Neural cell (in vitro differentiated cells): ENCODE results near the gene PGP. TPM values are rescaled to one million over a fixed set of nuclear protein-coding genes. Genes with fewer than 3 reads are reported as not detected.

Source experiments
- H2AFZ ChIP-seq: fragments of 200-600, 300-800 bp; sonication (generic), shearing (Covaris generic); 2 replicates; pipeline ENCODE4 v1.6.0; 2014; ENCODE audit warnings: low read depth, mild to moderate bottlenecking, antibody characterized with exemption, low read length, moderate library complexity
- H3F3A ChIP-seq: fragments of 200-600 bp; shearing (Covaris generic); 2 replicates; pipeline ENCODE4 v1.6.1; 2016; ENCODE audit warnings: mild to moderate bottlenecking, moderate library complexity, mixed read lengths, antibody characterized with exemption, low read length; ENCODE audit not compliant: insufficient read depth, poor library complexity, severe bottlenecking
- H3K27ac ChIP-seq: fragments of 200-600, 300-800 bp; sonication (generic), shearing (Covaris generic); 2 replicates; pipeline ENCODE4 v1.5.1; 2014; ENCODE audit warnings: mild to moderate bottlenecking, low read length, moderate library complexity
- H3K27me3 ChIP-seq: fragments of 300-800, 200-600 bp; sonication (generic), shearing (Covaris generic); 2 replicates; pipeline ENCODE4 v1.6.0; 2014; ENCODE audit warnings: mild to moderate bottlenecking, low read depth, low read length, moderate library complexity; ENCODE audit not compliant: insufficient read depth
- H3K36me3 ChIP-seq: fragments of 300-800, 200-600 bp; sonication (generic), shearing (Covaris generic); 2 replicates; pipeline ENCODE4 v1.5.1; 2014; ENCODE audit warnings: mild to moderate bottlenecking, antibody characterized with exemption, low read length, moderate library complexity; ENCODE audit not compliant: insufficient read depth
- H3K4me2 ChIP-seq: fragments of 300-800, 200-600 bp; sonication (generic), shearing (Covaris generic); 2 replicates; pipeline ENCODE4 v1.6.0; 2014; ENCODE audit warnings: mild to moderate bottlenecking, low read length
- H3K4me3 ChIP-seq: fragments of 300-800, 200-600 bp; sonication (generic), shearing (Covaris generic); 2 replicates; pipeline ENCODE4 v1.5.1; 2014; ENCODE audit warnings: mild to moderate bottlenecking, low read length, moderate library complexity
- H3K79me2 ChIP-seq: fragments of 200-600 bp; shearing (Covaris generic); replicated peaks from 2 replicates; pipeline ENCODE4 v1.6.0; 2014; ENCODE audit warnings: mild to moderate bottlenecking, low read length, moderate library complexity; ENCODE audit not compliant: insufficient read depth
- H3K9ac ChIP-seq: fragments of 300-800, 200-600 bp; sonication (generic), shearing (Covaris generic); 2 replicates; pipeline ENCODE4 v1.6.1; 2016; ENCODE audit warnings: mild to moderate bottlenecking, low read length, mixed read lengths
- H3K9me2 ChIP-seq: fragments of 200-600 bp; shearing (Covaris generic); 2 replicates; pipeline ENCODE4 v1.6.1; 2016; ENCODE audit warnings: mild to moderate bottlenecking, low read length, mixed read lengths; ENCODE audit not compliant: insufficient read depth
- H3K9me3 ChIP-seq: fragments of 200-600, 300-800 bp; sonication (generic), shearing (Covaris generic); 2 replicates; pipeline ENCODE4 v1.6.1; 2016; ENCODE audit warnings: mild to moderate bottlenecking, mixed run types, low read length, moderate library complexity, mixed read lengths
- H4K20me1 ChIP-seq: fragments of 200-600 bp; shearing (Covaris generic); 2 replicates; pipeline ENCODE4 v1.6.1; 2016; ENCODE audit warnings: mild to moderate bottlenecking, mixed run types; ENCODE audit not compliant: insufficient read depth
- EP300 ChIP-seq: fragments of 450-650 bp; conservative IDR thresholded peaks from 2 replicates; pipeline ENCODE4 v1.6.1; 2014; ENCODE audit warnings: antibody characterized with exemption, mild to moderate bottlenecking, moderate library complexity; ENCODE audit not compliant: poor library complexity, severe bottlenecking
- EZH2 ChIP-seq: fragments of 200-600, 300-800 bp; shearing (Covaris generic), sonication (generic); IDR thresholded peaks from 2 replicates; pipeline ENCODE4 v1.6.1; 2014; ENCODE audit warnings: antibody characterized with exemption, low read length, borderline replicate concordance, mild to moderate bottlenecking; ENCODE audit not compliant: insufficient read depth, poor library complexity, severe bottlenecking
- MXI1 ChIP-seq: fragments of 450-650 bp; conservative IDR thresholded peaks from 2 replicates; pipeline ENCODE4 v1.6.1; 2014; ENCODE audit warnings: antibody characterized with exemption, mild to moderate bottlenecking; ENCODE audit not compliant: poor library complexity, severe bottlenecking
- POLR2AphosphoS5 ChIP-seq: IDR thresholded peaks from 2 replicates; pipeline ENCODE4 v1.6.1; 2012
- RAD21 ChIP-seq: fragments of 450-650 bp; conservative IDR thresholded peaks from 2 replicates; pipeline ENCODE4 v1.6.1; 2014; ENCODE audit warnings: antibody characterized with exemption, mild to moderate bottlenecking, moderate library complexity
- SMC3 ChIP-seq: fragments of 450-650 bp; conservative IDR thresholded peaks from 2 replicates; pipeline ENCODE4 v1.6.1; 2014; ENCODE audit warnings: antibody characterized with exemption, mild to moderate bottlenecking, moderate library complexity; ENCODE audit not compliant: poor library complexity
- TAF1 ChIP-seq: IDR thresholded peaks from 2 replicates; pipeline ENCODE4 v1.6.1; 2012; ENCODE audit warnings: low read depth
- polyA plus RNA-seq: library from polyadenylated mRNA; depleted of rRNA; stranded (reverse); fragments of >200 nt; gene quantifications from 2 replicates; pipeline ENCODE4 v1.2.3, GENCODE V29; 2014
- TF ChIP-seq, protein P1 (sequence below): fragments of 450-650 bp; IDR thresholded peaks from 2 replicates; pipeline ENCODE4 v1.5.1; 2014; ENCODE audit warnings: antibody characterized with exemption, mild to moderate bottlenecking, moderate library complexity; ENCODE audit not compliant: poor library complexity, severe bottlenecking
- TF ChIP-seq, protein P2 (sequence below): IDR thresholded peaks from 2 replicates; pipeline ENCODE4 v1.6.1; 2012; ENCODE audit warnings: borderline replicate concordance

Gene PGP
- polyA plus RNA-seq, 1 donor from 2014 or later: 44.1 TPM

DNA sequence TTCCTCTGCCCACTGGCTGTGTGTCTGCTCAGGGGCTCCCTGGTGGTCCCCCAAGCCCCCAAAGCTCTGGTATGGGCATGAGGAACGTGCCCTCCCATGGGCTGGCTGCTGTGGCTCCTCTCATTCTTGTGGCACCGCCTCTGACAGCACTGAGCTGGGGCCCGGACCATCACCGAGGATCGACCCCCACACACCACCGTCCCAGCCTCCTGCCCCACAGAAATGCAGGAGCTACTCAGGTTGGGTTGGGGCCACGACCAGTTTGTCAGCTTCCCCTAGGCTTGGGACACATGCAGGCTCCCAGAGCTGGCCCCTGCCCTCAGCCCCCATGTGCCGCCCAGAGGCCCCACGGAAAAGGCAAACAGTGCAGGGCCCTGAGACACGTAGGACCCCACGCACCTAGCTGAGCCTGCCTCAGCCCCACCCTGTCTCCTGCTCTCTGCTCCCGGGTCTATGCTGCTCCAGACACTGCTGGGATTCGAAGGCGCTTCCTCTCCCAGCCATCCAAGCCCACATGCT lies 15.0 kb downstream of the PGP start:
- H4K20me1 ChIP-seq: no peaks in the 10 kb centered on the region

GRCh38 chr16:2199095-2199494 lies 15.5 kb downstream of the PGP start:
- Histone ChIP-seq H4K20me1 (no peaks in the 10 kb centered on the region), H3K36me3 (no peaks in the 10 kb centered on the region), H3K9me3 (no peaks in the 10 kb centered on the region), H3K4me2 (no peak overlapping the region), H3F3A (no peaks in the 10 kb centered on the region), H3K27ac (no peak overlapping the region), H3K4me3 (no peak overlapping the region), H3K27me3 (peaks cover 3% of the 10 kb centered on the region), H3K9me2 (no peaks in the 10 kb centered on the region), H3K79me2 (peaks cover 2% of the 10 kb centered on the region), H2AFZ (no peak overlapping the region), H3K9ac (no peak overlapping the region)
- TF ChIP-seq, protein P1, sequence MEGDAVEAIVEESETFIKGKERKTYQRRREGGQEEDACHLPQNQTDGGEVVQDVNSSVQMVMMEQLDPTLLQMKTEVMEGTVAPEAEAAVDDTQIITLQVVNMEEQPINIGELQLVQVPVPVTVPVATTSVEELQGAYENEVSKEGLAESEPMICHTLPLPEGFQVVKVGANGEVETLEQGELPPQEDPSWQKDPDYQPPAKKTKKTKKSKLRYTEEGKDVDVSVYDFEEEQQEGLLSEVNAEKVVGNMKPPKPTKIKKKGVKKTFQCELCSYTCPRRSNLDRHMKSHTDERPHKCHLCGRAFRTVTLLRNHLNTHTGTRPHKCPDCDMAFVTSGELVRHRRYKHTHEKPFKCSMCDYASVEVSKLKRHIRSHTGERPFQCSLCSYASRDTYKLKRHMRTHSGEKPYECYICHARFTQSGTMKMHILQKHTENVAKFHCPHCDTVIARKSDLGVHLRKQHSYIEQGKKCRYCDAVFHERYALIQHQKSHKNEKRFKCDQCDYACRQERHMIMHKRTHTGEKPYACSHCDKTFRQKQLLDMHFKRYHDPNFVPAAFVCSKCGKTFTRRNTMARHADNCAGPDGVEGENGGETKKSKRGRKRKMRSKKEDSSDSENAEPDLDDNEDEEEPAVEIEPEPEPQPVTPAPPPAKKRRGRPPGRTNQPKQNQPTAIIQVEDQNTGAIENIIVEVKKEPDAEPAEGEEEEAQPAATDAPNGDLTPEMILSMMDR: no peak
- no peak for TF ChIP-seq TAF1
- TF ChIP-seq, protein P2, sequence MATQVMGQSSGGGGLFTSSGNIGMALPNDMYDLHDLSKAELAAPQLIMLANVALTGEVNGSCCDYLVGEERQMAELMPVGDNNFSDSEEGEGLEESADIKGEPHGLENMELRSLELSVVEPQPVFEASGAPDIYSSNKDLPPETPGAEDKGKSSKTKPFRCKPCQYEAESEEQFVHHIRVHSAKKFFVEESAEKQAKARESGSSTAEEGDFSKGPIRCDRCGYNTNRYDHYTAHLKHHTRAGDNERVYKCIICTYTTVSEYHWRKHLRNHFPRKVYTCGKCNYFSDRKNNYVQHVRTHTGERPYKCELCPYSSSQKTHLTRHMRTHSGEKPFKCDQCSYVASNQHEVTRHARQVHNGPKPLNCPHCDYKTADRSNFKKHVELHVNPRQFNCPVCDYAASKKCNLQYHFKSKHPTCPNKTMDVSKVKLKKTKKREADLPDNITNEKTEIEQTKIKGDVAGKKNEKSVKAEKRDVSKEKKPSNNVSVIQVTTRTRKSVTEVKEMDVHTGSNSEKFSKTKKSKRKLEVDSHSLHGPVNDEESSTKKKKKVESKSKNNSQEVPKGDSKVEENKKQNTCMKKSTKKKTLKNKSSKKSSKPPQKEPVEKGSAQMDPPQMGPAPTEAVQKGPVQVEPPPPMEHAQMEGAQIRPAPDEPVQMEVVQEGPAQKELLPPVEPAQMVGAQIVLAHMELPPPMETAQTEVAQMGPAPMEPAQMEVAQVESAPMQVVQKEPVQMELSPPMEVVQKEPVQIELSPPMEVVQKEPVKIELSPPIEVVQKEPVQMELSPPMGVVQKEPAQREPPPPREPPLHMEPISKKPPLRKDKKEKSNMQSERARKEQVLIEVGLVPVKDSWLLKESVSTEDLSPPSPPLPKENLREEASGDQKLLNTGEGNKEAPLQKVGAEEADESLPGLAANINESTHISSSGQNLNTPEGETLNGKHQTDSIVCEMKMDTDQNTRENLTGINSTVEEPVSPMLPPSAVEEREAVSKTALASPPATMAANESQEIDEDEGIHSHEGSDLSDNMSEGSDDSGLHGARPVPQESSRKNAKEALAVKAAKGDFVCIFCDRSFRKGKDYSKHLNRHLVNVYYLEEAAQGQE: no peak
- no peak for TF ChIP-seq SMC3
- TF ChIP-seq RAD21: no peak
- TF ChIP-seq MXI1: no peak
- TF ChIP-seq POLR2AphosphoS5: no peak
- TF ChIP-seq EZH2: no peak
- no peak for TF ChIP-seq EP300

More for the DNA sequence above, 15.0 kb downstream of the PGP start:
- H3K27ac ChIP-seq: no peak overlapping the region
- H3K9me2 ChIP-seq: no peaks in the 10 kb centered on the region
- H3K36me3 ChIP-seq: no peaks in the 10 kb centered on the region
- H3K4me2 ChIP-seq: no peak overlapping the region
- no peak for TF ChIP-seq TAF1
- no peak for TF ChIP-seq RAD21
- TF ChIP-seq, protein P2: no peak
- TF ChIP-seq POLR2AphosphoS5: no peak
- no peak for TF ChIP-seq MXI1
- no peak for TF ChIP-seq EP300
- no peak for TF ChIP-seq EZH2
- TF ChIP-seq, protein P1: no peak
- no peak for TF ChIP-seq SMC3
- peaks cover 3% of the 10 kb centered on the region for H3K27me3 ChIP-seq
- no peaks in the 10 kb centered on the region for H3F3A ChIP-seq
- H3K4me3 ChIP-seq: no peak overlapping the region
- no peak overlapping the region for H3K9ac ChIP-seq
- H3K9me3 ChIP-seq: no peaks in the 10 kb centered on the region
- no peak overlapping the region for H2AFZ ChIP-seq
- peaks cover 2% of the 10 kb centered on the region for H3K79me2 ChIP-seq
